ENCODE results near the gene TBC1D2B.

Gene TBC1D2B

DNA sequence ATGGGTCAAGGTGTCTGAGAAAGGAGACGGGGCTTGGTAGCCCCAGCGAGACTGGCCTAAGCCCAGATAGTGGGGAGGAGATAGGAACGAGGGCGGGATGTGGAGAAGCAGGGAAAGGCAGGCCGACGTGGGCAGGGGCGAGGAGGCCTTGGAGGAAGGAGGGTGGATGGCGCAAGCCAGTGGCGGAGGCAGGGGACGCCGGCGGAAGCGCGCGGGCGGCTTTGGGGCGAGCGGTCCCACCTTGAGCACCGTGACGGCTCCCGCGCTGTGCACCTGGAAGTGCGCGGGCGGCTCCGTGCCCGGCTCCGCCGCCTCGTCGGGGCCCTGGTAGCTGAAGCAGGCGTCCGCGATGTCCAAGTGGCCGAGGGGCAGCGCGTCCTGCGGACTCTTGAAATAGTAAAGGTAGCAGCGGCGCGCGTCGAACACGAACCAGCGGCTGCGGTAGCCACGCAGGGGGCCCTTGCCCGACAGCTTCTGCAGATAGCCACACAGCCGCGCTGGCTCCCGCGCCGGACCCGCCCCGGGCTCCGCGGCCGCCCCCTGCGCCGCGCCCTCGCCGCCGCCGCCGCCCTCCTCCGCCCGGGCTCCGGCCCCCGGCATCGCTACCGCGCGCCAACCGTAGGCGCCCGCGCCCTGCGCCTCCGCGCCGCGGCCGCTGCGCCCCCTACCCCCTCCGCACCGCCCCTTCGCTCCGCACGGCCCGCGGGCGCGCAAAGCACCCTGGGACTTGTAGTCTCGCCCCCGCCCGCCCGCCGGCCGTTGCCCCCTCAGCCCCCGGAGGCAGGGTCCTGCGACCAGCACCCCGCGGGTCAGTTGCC is at the start of gene TBC1D2B:
TBC1D2B (minus strand) TSS at position 659 of the 818 bp plus-strand sequence; CDS start at position 600, 59 bp downstream.
- Mint-ChIP-seq H3K27ac (peak within 1 kb of the TSS; percentile 88), H3K36me3 (ENCODE audit: low read depth) (peaks cover 19% of the 10 kb centered on the region), H3K4me1 (ENCODE audit: low read depth) (peaks cover 39% of the 10 kb centered on the region), H3K4me3 (peak within 1 kb of the TSS; percentile 100), H3K27me3 (ENCODE audit: low read depth) (no peaks in the 10 kb centered on the region), H3K9me3 (no peaks in the 10 kb centered on the region)

GRCh38 chr15:78125267-78125666 is 47.8 kb upstream of the TBC1D2B start:
- peaks cover 6% of the 10 kb centered on the region for H3K4me1 Mint-ChIP-seq (ENCODE audit: low read depth)
- H3K27me3 Mint-ChIP-seq (ENCODE audit: low read depth), result peaks cover 3% of the 10 kb centered on the region
- no peak overlapping the region for H3K27ac Mint-ChIP-seq
- no peaks in the 10 kb centered on the region for H3K9me3 Mint-ChIP-seq
- H3K36me3 Mint-ChIP-seq (ENCODE audit: low read depth), result no peaks in the 10 kb centered on the region
- no peak overlapping the region for H3K4me3 Mint-ChIP-seq

DNA sequence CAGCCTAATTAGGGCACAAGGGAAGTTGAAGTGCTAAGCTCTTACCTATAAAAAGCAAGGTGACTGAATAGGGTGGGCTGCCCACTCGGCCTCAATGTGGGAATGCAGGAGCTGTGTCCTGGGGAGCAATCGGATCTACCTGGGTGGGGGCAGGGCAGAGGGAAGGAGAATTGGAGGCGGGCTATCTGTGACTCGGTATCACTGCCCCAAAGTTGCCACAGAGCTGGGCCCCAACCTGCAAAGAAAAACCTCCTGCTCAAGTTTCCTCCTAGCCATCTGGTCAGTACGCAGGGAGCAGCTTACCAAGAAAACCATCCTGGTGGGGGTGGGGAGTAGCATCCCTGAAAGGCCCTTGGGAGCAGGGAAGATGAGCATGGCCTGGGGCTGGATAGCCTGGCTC is 43.0 kb upstream of the TBC1D2B start:
- no peaks in the 10 kb centered on the region for H3K36me3 Mint-ChIP-seq (ENCODE audit: low read depth)
- H3K27ac Mint-ChIP-seq, result no peak overlapping the region
- peaks cover 8% of the 10 kb centered on the region for H3K27me3 Mint-ChIP-seq (ENCODE audit: low read depth)
- no peaks in the 10 kb centered on the region for H3K9me3 Mint-ChIP-seq
- no peaks in the 10 kb centered on the region for H3K4me1 Mint-ChIP-seq (ENCODE audit: low read depth)
- H3K4me3 Mint-ChIP-seq, result no peak overlapping the region

- H3K36me3 Mint-ChIP-seq (ENCODE audit: low read depth), result no peaks in the 10 kb centered on the region
- no peaks in the 10 kb centered on the region for H3K27me3 Mint-ChIP-seq (ENCODE audit: low read depth)
- H3K9me3 Mint-ChIP-seq, result no peaks in the 10 kb centered on the region
- H3K27ac Mint-ChIP-seq, result no peak overlapping the region
- peaks cover 9% of the 10 kb centered on the region for H3K4me1 Mint-ChIP-seq (ENCODE audit: low read depth)
- H3K4me3 Mint-ChIP-seq, result no peak overlapping the region
Observed at GRCh38 chr15:78112551-78112950, 35.0 kb upstream of the TBC1D2B start.

- Mint-ChIP-seq H3K27me3 (ENCODE audit: low read depth) (no peaks in the 10 kb centered on the region), H3K9me3 (no peaks in the 10 kb centered on the region), H3K27ac (no peak overlapping the region), H3K36me3 (ENCODE audit: low read depth) (no peaks in the 10 kb centered on the region), H3K4me3 (no peak overlapping the region), H3K4me1 (ENCODE audit: low read depth) (peaks cover 13% of the 10 kb centered on the region)
Observed at GRCh38 chr15:78111788-78112187, 34.3 kb upstream of the TBC1D2B start.

GRCh38 chr15:78110916-78111475 is 33.5 kb upstream of the TBC1D2B start:
- Mint-ChIP-seq H3K4me1 (ENCODE audit: low read depth) (peaks cover 21% of the 10 kb centered on the region), H3K36me3 (ENCODE audit: low read depth) (no peaks in the 10 kb centered on the region), H3K9me3 (no peaks in the 10 kb centered on the region), H3K27ac (no peak overlapping the region), H3K27me3 (ENCODE audit: low read depth) (no peaks in the 10 kb centered on the region), H3K4me3 (no peak overlapping the region)

DNA sequence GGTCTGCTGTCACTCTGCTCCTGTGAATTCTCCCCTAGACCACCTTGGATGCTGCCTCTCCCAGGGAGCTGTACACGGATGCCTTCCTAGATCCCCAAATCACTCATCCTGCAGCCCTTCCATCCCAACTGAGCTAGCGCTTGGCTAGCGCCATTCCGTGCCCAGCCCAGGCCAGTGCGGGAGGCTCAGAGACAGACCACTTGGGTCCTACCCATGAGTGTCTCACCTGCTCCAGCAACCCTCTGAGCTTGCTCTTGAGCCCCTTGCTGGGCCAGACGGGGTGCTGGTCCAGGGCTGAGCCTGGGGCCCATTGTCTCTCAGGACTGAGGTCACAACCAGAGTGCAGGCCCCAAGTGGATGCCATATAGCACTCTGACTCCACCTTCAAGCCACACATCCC is 32.6 kb upstream of the TBC1D2B start:
- Mint-ChIP-seq H3K4me1 (ENCODE audit: low read depth) (peaks cover 30% of the 10 kb centered on the region), H3K4me3 (no peak overlapping the region), H3K36me3 (ENCODE audit: low read depth) (no peaks in the 10 kb centered on the region), H3K27ac (no peak overlapping the region), H3K9me3 (no peaks in the 10 kb centered on the region), H3K27me3 (ENCODE audit: low read depth) (no peaks in the 10 kb centered on the region)

DNA sequence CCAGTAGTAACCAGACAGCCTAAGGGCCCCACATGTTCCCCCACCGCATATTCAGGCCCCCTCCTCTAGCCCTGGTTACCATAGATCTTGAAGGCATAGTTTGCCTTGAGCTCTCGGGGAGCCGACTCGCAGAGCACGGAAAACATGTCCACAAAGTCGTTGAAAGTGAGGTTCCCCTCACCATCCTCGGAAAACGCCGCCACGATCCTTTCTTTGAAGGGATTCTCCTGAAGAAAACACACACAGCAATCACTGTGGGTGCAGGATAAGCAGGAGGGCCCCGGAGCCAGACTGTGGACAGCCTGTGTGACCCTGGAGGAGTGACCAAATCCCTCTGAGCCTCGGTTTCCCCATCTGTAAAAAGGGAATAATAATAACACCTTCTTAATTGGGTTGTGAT is 31.6 kb upstream of the TBC1D2B start:
- Mint-ChIP-seq H3K36me3 (ENCODE audit: low read depth) (no peaks in the 10 kb centered on the region), H3K4me1 (ENCODE audit: low read depth) (peaks cover 39% of the 10 kb centered on the region), H3K9me3 (no peaks in the 10 kb centered on the region)

DNA sequence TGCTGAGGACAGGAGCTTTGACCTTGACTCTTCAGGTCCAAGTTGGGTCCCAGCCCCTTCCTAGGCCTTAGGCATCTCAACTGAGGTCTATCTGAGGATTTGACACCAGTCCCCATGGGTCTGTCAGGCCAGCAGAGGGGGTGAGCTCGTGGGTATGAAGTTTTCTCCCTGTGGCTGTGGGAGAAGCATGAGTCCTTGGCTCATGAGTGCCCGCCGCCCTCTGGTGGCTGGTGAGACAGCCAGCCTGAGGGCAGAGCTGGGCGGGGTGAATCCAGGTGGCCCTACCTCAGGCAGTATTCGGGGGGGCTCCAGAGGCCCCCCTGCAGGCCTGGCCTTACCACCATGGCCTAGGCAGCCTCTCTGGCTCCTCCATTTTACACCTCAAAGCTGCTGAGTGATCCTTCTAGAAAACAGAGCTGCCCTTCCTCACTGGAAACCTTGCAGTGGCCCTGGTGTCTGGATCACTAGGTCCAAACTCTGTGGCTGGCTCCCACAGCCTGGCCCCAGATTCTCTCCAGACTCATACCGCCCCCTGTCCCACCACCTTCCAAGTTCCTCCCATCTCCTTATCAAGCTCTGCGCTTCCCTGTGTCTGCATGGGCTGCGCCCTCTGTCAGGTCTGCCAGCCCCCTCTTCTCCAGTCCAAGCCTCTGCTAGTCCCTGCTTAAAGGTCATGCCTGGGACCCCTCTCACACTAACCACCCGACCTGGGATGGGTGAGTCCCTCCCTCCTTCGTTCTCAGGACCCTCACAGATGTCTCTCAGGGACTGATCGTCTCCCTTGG is 31.0 kb upstream of the TBC1D2B start:
- no peaks in the 10 kb centered on the region for H3K27me3 Mint-ChIP-seq (ENCODE audit: low read depth)
- no peak overlapping the region for H3K27ac Mint-ChIP-seq
- H3K4me1 Mint-ChIP-seq (ENCODE audit: low read depth), result peaks cover 46% of the 10 kb centered on the region
- no peaks in the 10 kb centered on the region for H3K9me3 Mint-ChIP-seq
- no peaks in the 10 kb centered on the region for H3K36me3 Mint-ChIP-seq (ENCODE audit: low read depth)
- H3K4me3 Mint-ChIP-seq, result no peak overlapping the region

More for the DNA sequence above, 31.6 kb upstream of the TBC1D2B start:
- H3K4me3 Mint-ChIP-seq, result no peak overlapping the region
- no peak overlapping the region for H3K27ac Mint-ChIP-seq
- H3K27me3 Mint-ChIP-seq (ENCODE audit: low read depth), result no peaks in the 10 kb centered on the region

DNA sequence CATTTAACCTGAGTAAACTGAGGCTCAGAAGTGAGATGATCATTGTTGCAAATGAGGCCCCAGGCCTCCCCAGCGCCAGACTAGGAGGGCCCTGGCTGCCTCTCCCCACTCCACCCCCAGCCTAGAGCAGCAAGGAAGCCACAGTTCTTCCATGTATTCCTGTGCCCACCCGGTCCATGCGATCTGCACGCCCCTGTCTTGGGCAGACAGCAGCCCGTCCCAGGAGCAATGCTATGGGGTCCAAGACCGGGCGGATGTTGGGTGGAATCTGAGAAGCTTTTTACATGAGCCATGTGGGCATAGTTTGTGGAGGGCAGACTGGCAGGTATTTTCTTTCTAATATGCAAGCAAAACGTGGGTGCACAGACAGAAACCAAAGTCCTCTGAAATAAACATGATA is 30.0 kb upstream of the TBC1D2B start:
- peak overlapping the region; percentile 20 for H3K27ac Mint-ChIP-seq
- H3K36me3 Mint-ChIP-seq (ENCODE audit: low read depth), result no peaks in the 10 kb centered on the region

GRCh38 chr15:78105476-78106241 is 28.1 kb upstream of the TBC1D2B start:
- Mint-ChIP-seq H3K27ac (peak overlapping the region; percentile 92), H3K4me3 (peak overlapping the region; percentile 81), H3K4me1 (ENCODE audit: low read depth) (peaks cover 63% of the 10 kb centered on the region)

More for the DNA sequence above, 30.0 kb upstream of the TBC1D2B start:
- Mint-ChIP-seq H3K4me1 (ENCODE audit: low read depth) (peaks cover 52% of the 10 kb centered on the region), H3K4me3 (no peak overlapping the region), H3K9me3 (no peaks in the 10 kb centered on the region), H3K27me3 (ENCODE audit: low read depth) (no peaks in the 10 kb centered on the region)

GRCh38 chr15:78104566-78105475 is 27.3 kb upstream of the TBC1D2B start:
- no peaks in the 10 kb centered on the region for H3K36me3 Mint-ChIP-seq (ENCODE audit: low read depth)
- no peaks in the 10 kb centered on the region for H3K27me3 Mint-ChIP-seq (ENCODE audit: low read depth)
- peak overlapping the region; percentile 81 for H3K4me3 Mint-ChIP-seq
- peak overlapping the region; percentile 92 for H3K27ac Mint-ChIP-seq
- H3K4me1 Mint-ChIP-seq (ENCODE audit: low read depth), result peaks cover 64% of the 10 kb centered on the region
- H3K9me3 Mint-ChIP-seq, result no peaks in the 10 kb centered on the region

More at GRCh38 chr15:78105476-78106241, 28.1 kb upstream of the TBC1D2B start:
- H3K27me3 Mint-ChIP-seq (ENCODE audit: low read depth), result no peaks in the 10 kb centered on the region
- H3K9me3 Mint-ChIP-seq, result no peaks in the 10 kb centered on the region
- no peaks in the 10 kb centered on the region for H3K36me3 Mint-ChIP-seq (ENCODE audit: low read depth)

DNA sequence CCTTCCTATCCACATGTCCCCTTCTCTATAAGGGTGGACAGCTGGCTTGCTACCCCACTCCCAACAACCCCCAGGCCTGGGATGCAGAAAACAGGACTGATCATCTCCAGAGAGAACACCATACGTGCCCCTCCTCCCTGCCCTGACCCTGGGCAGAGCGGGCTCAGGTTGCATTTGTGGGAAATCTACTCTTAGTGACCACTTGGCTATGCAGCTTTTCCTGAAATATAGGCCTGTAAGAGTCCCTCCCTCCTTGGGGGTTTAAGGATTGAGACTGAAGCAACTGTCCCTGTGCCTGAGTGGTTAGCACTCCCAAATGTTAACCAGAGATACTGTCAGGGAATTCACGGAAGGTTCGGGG is 26.6 kb upstream of the TBC1D2B start:
- H3K4me3 Mint-ChIP-seq, result peak overlapping the region; percentile 81
- H3K27ac Mint-ChIP-seq, result peak overlapping the region; percentile 92
- peaks cover 66% of the 10 kb centered on the region for H3K4me1 Mint-ChIP-seq (ENCODE audit: low read depth)
- H3K9me3 Mint-ChIP-seq, result no peaks in the 10 kb centered on the region
- H3K27me3 Mint-ChIP-seq (ENCODE audit: low read depth), result no peaks in the 10 kb centered on the region
- no peaks in the 10 kb centered on the region for H3K36me3 Mint-ChIP-seq (ENCODE audit: low read depth)
